Measurements from ENCODE around the gene TNC. TPM values are rescaled to one million over a fixed set of nuclear protein-coding genes. Genes with fewer than 3 reads are reported as not detected.

Gene TNC
- total and polyA plus RNA-seq, 2 donors (not counting 3 experiments of a cell fraction or from before 2014, with no cell fraction given), result 0.29 TPM; not detected in 1

DNA sequence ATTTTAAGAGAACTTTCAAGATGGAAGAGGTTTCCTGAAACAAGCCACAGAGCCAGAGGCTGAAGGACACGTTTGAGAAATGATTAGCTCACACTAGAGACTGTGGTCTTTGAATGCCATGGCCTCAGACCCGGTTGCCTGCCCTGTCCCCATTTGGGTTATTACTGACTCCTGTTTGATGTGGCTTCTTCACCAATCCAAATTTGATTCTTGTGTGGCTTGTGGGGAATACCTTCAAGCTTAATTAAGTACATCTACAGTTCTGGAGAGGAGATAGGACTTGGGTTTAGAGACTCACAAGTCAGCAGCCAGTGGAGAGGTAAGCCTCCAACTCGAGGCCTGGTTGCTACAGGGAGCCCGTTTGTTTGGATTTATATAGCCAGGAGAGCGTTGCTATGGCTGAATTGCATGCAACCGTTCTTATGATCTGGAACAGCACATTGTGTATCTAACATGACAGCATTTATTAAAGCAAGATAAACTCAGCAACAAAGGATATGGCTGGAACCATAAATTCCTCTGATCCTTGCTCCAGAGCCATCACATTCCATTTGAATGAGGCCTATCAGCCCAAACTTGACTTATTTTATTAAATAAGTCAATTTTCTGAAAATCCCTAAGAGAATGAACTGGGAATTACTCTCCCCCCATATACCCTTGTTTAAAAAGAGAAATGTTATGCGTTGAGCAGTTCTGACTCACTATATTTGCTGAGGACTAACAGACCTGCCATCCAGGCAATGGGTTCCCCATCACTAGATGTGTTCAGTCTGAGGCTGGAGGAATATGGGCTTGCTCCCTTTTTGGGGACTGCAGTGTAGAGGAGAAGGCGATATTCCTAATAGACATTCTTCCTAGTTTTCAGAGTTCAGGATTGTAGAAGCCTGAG is 99.2 kb downstream of the TNC start:
- no peaks in the 10 kb centered on the region for H4K20me1 ChIP-seq (replicated peaks; ENCODE audit: control insufficient read depth, extremely low read depth, insufficient read depth, low read length)
- no peaks in the 10 kb centered on the region for H3K9me3 ChIP-seq (replicated peaks; ENCODE audit: control insufficient read depth, insufficient read depth, low read length)
- H2AFZ ChIP-seq (ENCODE audit: low read depth, low read length), result no peak overlapping the region
- H3K27ac ChIP-seq (ENCODE audit: insufficient read depth, low read depth, low read length), result no peak overlapping the region
- H3K4me2 ChIP-seq (ENCODE audit: insufficient read depth, low read length), result no peak overlapping the region
- no TSS peak for BruUV-seq (replicated peaks)
- FAIRE-seq (no peak), DNase-seq (ENCODE audit: low read depth, low spot score) (no peak)
- ChIA-PET CTCF (interaction anchor here (1.2 kb wide), 1 partner anchor 365 kb away, joined by 3 read pairs; no protein-coding TSS in a partner anchor), POLR2A (no interaction called here)
- H3K4me1 ChIP-seq (ENCODE audit: control insufficient read depth, extremely low read depth, insufficient read depth, low read length), result no peaks in the 10 kb centered on the region
- H3K4me3 ChIP-seq (replicated peaks in 1 of 3; ENCODE audit: insufficient read depth in 1 of 3, low read depth in 1 of 3, low read length in 3 of 3), result no peak overlapping the region
- H3K79me2 ChIP-seq (ENCODE audit: control insufficient read depth, insufficient read depth, low read length), result no peaks in the 10 kb centered on the region
- H3K9ac ChIP-seq (replicated peaks; ENCODE audit: extremely low read depth, insufficient read depth, low read length), result no peak overlapping the region
- intact Hi-C loops (cut with micrococcal nuclease), result loop anchor here (10.0 kb wide), 1 partner anchor 506 kb away; no protein-coding TSS in a partner anchor
- H3K27me3 ChIP-seq (ENCODE audit: control insufficient read depth in 2 of 2, insufficient read depth in 2 of 2, low read length in 2 of 2), result no peaks in the 10 kb centered on the region
- no peaks in the 10 kb centered on the region for H3K9me1 ChIP-seq (replicated peaks; ENCODE audit: control insufficient read depth, extremely low read depth, insufficient read depth, low read length)
- TF ChIP-seq FOS (IDR thresholded peaks at IDR 0.05; ENCODE audit: borderline replicate concordance, insufficient read depth, low read length), result no peak
- no peak for TF ChIP-seq POLR2A (IDR thresholded peaks at IDR 0.05; ENCODE audit: low read depth, low read length)
- no peak for TF ChIP-seq MAX (IDR thresholded peaks at IDR 0.05; ENCODE audit: insufficient read depth, insufficient read length)
- no peak for TF ChIP-seq POLR2AphosphoS5 (IDR thresholded peaks at IDR 0.05; ENCODE audit: insufficient read depth, low read depth, low read length)
- TF ChIP-seq, protein P1, sequence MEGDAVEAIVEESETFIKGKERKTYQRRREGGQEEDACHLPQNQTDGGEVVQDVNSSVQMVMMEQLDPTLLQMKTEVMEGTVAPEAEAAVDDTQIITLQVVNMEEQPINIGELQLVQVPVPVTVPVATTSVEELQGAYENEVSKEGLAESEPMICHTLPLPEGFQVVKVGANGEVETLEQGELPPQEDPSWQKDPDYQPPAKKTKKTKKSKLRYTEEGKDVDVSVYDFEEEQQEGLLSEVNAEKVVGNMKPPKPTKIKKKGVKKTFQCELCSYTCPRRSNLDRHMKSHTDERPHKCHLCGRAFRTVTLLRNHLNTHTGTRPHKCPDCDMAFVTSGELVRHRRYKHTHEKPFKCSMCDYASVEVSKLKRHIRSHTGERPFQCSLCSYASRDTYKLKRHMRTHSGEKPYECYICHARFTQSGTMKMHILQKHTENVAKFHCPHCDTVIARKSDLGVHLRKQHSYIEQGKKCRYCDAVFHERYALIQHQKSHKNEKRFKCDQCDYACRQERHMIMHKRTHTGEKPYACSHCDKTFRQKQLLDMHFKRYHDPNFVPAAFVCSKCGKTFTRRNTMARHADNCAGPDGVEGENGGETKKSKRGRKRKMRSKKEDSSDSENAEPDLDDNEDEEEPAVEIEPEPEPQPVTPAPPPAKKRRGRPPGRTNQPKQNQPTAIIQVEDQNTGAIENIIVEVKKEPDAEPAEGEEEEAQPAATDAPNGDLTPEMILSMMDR (IDR thresholded peaks at IDR 0.05; ENCODE audit: extremely low read depth in 1 of 2, insufficient read depth in 1 of 2, low read depth in 1 of 2, low read length in 2 of 2), result no peak
- no peak for TF ChIP-seq JUN (IDR thresholded peaks at IDR 0.05; ENCODE audit: borderline replicate concordance, insufficient read depth, insufficient read length, low read depth)
- TF ChIP-seq EZH2 (IDR thresholded peaks at IDR 0.05; ENCODE audit: borderline replicate concordance, low read depth, low read length, severe bottlenecking), result no peak
- no peak for TF ChIP-seq GATA2 (IDR thresholded peaks at IDR 0.05; ENCODE audit: insufficient read depth, insufficient read length, low read depth, low read length)
- no peak for TF ChIP-seq MYC (IDR thresholded peaks at IDR 0.05; ENCODE audit: low read depth, low read length)
- dilution Hi-C loops (cut with MboI; ENCODE audit: extremely low pct_ligation_motif_present, low sequenced_read_pairs), result no loop called here
- no peaks in the 10 kb centered on the region for H3K36me3 ChIP-seq (ENCODE audit: control insufficient read depth in 2 of 2, extremely low read depth in 1 of 2, insufficient read depth in 2 of 2, low read length in 2 of 2)

Data from endothelial cell of umbilical vein (primary cell).